ENCODE measurements around the gene MYH7B.

Gene MYH7B

DNA sequence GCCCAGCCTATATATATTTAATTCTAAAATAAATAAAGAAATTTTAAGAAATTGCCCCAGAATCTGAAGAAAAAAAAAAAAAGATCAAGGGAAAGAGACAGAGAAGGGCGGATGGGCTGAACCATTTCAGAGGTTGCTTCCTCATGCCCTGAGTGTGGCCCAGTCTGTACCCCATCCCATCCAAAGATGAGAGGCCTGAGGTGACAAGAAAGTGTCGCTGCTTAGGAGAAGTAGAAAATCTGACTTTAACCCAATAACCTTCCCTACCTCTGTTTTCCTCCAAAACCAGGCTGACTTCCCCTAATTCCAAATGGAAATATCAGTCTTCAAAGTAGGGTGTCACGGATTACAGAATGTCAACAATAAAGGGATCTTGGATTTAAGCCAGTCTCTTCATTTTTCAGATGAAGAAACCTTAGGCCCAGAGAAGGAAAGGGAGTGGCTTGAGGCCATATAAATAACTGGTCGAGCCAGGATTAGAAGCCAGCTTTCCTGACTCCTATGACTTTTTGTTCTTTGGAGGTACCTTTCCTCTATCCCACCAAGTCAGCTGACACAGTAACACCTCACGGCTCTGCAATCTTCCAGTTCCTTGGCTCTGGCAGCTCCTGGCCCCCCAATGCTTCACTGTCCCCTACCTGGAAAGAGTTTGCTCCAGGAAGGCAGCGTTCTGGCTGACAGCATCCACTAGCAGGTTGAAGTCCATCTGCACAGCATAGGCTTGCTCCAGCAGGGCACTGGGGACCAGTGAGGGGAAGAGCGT, 10.2 kb upstream of the MYH7B start:
- no peak for DNase-seq

GRCh38 chr20:34946661-34947060, 9.0 kb upstream of the MYH7B start:
- no peak for DNase-seq

GRCh38 chr20:34947336-34947735, 8.3 kb upstream of the MYH7B start:
- DNase-seq, result no peak

GRCh38 chr20:34948030-34948429, 7.6 kb upstream of the MYH7B start:
- no peak for DNase-seq

DNA sequence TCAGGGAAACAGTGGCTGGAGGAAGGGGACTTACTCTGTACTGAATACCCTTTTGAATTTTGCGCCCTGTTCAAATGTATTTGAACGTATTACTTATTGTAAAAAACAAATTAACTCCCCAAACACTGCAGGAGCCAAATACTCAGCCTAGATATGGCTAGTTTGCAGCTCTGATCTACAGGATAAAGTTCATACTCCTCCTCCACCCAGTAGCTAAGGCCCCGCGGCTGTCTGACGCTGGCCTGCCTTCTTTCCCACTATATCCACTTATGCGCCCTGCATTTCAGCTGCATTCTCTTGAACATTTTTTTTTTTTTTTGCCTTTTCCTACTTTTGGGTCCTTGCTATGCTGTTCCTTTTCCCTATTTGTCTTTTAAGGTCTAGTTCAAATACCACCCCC, 6.5 kb upstream of the MYH7B start:
- DNase-seq, result no peak

GRCh38 chr20:34951252-34951651, 4.4 kb upstream of the MYH7B start:
- DNase-seq, result no peak

DNA sequence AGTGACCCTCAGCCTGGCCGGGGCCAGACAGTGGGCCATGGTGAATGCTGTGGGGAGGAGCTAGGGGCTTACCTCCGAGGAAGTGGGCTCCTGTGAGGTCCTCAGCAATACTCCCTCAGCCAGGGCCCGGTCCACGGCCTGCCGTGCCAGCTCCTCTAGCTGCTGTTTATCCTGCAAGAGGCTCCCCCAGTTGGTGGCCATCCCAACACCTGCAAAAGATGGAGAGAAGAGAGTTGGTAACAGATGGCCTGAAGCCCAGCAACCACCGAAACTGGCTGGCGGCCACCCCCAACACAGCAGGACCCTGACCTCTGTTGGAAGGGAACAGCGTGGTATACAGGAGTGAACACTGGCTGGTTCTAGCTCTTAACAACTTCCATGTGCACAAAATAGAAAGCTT, 4.0 kb upstream of the MYH7B start:
- no peak for DNase-seq

DNA sequence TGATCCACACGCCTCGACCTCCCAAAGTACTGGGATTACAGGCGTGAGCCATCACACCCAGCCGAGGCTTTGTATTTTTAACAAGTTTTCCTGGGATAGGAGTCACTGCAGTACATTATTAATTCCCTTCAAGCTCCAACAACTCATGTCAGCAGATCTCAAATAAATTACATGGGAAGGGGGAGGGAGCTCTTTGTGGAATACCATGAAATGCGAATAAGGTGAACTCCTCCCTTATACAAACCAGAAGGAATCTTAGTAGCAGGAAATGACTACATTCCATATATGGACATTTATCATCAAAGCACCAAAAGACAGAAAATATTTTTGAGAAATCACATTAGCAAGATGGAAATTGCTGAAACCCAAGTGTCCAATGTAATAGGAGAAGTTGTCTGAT, 3.0 kb upstream of the MYH7B start:
- DNase-seq, result no peak

DNA sequence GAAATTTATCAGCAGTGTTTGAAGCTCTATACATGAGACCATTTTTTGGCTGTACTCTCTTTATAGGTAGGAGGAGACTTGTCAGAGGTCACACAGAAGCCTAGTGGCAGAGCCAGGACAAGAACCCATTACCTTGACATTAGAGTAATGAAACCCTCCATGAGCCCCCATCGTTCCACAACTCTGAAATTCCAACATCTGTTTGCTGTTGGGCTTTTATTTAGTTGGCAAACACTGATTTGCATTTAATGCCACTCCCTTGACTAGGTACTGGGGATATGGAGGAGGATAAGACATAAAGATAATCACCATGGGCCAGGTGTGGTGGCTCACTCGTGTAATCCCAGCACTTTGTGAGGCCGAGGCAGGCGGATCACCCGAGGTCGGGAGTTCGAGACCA, 1.7 kb upstream of the MYH7B start:
- no peak for DNase-seq

- no peak for DNase-seq
Observed at GRCh38 chr20:34954904-34955230, 801 bp upstream of the MYH7B start.

- no peak for DNase-seq
Observed at GRCh38 chr20:34956041-34956458, 382 bp downstream of the MYH7B start.

GRCh38 chr20:34956751-34957472, 1.2 kb downstream of the MYH7B start:
- no peak for DNase-seq

- DNase-seq, result no peak
Observed at GRCh38 chr20:34964486-34964885, 8.8 kb downstream of the MYH7B start.

GRCh38 chr20:34965051-34965450, 9.4 kb downstream of the MYH7B start:
- DNase-seq, result no peak

DNA sequence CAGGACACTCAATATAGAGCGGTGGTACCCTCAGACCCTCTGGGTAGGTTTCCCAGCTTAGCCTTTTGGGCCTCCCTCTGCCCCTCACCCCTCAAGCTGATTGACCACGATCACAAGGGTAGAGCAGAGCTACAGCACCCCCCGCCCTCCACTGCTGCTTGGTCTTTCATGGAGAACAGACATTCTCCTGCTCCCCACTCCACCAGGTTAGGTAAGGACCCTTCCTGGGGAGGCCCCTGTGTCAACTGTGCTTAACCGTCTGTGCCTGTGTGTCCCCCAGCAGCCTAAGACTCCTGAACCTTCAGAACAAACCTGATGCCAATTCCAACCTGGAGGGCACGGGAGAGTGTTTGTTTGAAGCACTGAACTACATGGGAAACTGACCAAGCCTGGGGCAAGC, 11.8 kb downstream of the MYH7B start:
- DNase-seq, result no peak

- DNase-seq, result no peak
Observed at GRCh38 chr20:34968042-34968775, 12.5 kb downstream of the MYH7B start.

DNA sequence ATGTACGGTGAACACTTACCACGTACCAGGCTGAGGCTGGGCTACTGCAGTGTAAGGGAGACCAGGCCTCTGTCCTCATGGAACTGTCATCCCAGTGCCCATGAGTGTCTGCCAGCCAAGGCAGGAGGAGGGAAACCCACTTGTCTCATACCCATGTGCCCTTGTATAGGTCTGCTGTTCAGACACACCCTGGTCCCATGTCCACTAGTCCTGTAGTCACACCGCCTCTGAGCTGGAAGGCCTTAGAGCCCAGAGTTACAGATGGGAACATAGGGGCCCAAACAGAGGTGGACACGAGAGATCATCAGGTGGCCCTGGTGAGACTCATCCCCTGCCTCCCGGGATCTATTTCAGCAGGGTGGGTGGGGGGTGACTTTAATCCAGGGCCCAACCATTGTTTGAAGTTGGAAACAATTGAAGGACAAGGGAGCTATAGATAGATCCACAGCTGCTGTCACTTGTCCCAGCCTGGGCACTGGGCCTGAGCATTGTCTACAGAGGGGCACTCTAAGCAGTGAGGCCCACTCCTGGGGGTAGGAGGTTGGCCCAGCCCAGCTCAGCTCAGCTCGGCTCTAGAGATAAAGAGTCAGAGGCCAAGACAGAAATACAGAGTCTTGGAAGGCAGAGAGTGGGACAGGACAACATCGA, 14.6 kb downstream of the MYH7B start:
- DNase-seq, result no peak

DNA sequence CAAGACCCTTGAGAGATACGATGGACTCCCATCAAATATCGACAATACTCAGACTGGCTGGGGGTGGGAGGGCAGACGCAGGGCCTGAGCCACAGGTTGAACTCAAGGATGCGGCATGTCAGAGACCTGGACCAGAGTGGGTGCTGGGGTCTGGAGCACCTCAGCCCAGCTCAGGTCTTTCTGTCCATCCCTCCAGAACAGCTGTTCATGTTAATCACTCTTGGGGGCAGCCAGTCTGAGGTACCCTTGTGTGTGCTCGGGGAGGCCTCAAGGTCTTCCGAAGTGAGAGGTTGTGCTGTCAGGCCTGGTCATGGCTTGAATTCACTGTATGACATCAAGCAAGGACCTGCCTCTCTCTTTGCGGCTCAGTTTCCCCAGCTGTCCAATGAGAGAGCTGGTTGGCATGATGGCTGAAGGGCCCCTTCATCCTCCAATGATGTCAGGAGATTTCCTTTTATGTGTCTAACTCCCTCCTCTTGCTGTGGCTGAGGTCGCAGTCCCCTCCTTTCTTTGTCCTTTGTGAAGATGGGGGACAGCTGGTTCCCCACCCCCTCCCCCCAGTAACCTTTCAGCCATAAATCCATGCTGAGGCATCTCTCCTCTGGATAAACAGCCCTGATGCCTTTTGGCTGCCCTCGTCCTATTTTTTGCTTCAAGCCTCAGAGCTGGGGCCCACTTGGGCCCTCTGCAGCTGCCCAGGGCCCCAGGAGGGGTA, 15.3 kb downstream of the MYH7B start:
- no peak for DNase-seq

GRCh38 chr20:34971561-34972235, 16.0 kb downstream of the MYH7B start:
- DNase-seq, result no peak

- no peak for DNase-seq
Observed at GRCh38 chr20:34974246-34974645, 18.6 kb downstream of the MYH7B start.

DNA sequence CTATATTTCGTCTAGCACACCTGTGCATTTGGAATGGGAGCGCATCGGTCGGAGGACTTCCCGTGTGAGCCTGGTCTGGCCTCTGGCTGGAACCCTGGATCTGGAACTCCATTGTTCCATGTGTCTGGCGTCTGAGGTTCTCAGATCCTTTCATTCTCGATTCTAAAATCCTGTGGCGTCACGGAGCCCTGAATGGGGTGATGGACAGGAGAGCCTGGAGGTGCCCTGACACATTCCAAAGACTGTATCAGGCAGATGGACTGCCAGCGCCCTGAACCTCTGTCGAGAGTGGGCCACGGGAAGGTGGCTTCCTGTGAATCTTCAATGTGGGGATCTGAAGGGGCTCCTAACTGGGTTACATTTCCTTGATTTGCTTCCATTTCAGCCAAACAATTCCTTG, 20.6 kb downstream of the MYH7B start:
- DNase-seq, result no peak

DNA sequence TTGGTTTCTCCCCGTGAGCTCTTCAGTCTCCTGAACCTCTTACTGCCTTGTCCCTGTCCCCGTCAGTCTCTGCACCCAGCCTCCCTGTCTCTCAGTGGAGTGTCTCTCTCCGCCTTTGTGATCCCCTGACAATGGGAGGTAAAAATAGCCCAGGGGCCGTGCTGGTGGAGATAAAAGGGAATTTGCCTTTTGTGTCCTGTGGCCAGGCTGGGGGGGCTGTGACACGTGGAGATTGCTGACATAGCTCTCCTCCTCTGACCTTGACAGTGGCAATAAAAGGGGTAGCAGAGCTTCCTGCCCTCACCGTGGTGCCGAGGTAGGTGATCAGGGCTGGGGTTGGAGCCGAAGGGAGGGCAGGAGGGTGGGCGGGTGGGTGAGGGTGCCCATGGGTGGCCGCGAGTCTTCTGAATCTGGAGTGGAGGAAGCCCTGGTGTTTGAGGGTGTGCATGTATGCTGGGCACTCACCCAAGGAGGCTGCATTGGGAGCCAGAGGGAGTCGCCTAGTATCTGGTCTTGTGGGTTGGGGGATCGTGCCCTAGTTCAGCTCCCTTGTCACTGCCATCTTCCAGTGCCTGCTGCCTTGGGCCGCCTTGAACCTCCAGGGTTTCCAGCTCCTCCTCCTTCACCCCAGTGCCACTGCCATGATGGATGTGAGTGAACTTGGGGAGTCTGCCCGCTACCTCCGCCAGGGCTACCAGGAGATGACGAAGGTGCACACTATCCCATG, 21.9 kb downstream of the MYH7B start:
- no peak for DNase-seq

All from DMS79 treated with DMSO at 0.1 percent for 48 hours (cell line).